Panc1 (cell line): ENCODE data around the gene TBR1.

Experiments
- SIN3A ChIP-seq: IDR thresholded peaks from 2 replicates; pipeline ENCODE4 v1.6.1; 2012; ENCODE audit warnings: low read depth, mild to moderate bottlenecking, low read length, moderate library complexity, borderline replicate concordance; ENCODE audit not compliant: insufficient read depth
- TCF7L2 ChIP-seq: IDR thresholded peaks from 2 replicates; pipeline ENCODE4 v1.6.1; 2011; ENCODE audit warnings: mild to moderate bottlenecking, low read depth, low read length, inconsistent platforms
- TF ChIP-seq, protein P1 (sequence below): fragments of 450-650 bp; IDR thresholded peaks from 2 replicates; pipeline ENCODE4 v1.5.1; 2017; ENCODE audit warnings: mild to moderate bottlenecking
- TF ChIP-seq, protein P2 (sequence below), 2 experiments: IDR thresholded peaks; 2 replicates each; pipeline ENCODE4 v1.6.1; 2011 to 2012; ENCODE audit warnings: low read depth in 2 of 2, control low read depth in 1 of 2, low read length in 1 of 2, mild to moderate bottlenecking in 1 of 2, moderate library complexity in 1 of 2; ENCODE audit not compliant: insufficient read depth in 1 of 2

DNA sequence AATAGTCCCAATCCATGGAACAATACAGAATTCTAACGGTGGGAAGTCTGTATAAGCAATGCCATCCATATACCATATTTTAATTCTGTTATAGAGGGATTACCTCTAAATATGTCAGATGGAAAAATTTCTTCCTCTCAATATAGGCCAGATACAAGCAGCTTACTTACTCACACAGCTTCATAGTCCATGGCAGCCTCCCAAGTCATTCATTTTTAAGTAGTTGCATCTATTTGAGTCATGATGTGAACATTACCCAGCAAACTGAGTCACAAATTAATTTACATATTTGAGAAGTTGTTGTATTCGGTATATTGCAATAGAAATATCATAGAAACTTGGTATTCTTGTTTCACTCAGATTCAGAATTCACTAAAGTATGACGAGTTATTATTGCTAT lies 20.3 kb downstream of the TBR1 start:
- TF ChIP-seq, protein P1, sequence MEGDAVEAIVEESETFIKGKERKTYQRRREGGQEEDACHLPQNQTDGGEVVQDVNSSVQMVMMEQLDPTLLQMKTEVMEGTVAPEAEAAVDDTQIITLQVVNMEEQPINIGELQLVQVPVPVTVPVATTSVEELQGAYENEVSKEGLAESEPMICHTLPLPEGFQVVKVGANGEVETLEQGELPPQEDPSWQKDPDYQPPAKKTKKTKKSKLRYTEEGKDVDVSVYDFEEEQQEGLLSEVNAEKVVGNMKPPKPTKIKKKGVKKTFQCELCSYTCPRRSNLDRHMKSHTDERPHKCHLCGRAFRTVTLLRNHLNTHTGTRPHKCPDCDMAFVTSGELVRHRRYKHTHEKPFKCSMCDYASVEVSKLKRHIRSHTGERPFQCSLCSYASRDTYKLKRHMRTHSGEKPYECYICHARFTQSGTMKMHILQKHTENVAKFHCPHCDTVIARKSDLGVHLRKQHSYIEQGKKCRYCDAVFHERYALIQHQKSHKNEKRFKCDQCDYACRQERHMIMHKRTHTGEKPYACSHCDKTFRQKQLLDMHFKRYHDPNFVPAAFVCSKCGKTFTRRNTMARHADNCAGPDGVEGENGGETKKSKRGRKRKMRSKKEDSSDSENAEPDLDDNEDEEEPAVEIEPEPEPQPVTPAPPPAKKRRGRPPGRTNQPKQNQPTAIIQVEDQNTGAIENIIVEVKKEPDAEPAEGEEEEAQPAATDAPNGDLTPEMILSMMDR: no peak
- TF ChIP-seq, protein P2, sequence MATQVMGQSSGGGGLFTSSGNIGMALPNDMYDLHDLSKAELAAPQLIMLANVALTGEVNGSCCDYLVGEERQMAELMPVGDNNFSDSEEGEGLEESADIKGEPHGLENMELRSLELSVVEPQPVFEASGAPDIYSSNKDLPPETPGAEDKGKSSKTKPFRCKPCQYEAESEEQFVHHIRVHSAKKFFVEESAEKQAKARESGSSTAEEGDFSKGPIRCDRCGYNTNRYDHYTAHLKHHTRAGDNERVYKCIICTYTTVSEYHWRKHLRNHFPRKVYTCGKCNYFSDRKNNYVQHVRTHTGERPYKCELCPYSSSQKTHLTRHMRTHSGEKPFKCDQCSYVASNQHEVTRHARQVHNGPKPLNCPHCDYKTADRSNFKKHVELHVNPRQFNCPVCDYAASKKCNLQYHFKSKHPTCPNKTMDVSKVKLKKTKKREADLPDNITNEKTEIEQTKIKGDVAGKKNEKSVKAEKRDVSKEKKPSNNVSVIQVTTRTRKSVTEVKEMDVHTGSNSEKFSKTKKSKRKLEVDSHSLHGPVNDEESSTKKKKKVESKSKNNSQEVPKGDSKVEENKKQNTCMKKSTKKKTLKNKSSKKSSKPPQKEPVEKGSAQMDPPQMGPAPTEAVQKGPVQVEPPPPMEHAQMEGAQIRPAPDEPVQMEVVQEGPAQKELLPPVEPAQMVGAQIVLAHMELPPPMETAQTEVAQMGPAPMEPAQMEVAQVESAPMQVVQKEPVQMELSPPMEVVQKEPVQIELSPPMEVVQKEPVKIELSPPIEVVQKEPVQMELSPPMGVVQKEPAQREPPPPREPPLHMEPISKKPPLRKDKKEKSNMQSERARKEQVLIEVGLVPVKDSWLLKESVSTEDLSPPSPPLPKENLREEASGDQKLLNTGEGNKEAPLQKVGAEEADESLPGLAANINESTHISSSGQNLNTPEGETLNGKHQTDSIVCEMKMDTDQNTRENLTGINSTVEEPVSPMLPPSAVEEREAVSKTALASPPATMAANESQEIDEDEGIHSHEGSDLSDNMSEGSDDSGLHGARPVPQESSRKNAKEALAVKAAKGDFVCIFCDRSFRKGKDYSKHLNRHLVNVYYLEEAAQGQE (IDR thresholded peaks at IDR 0.05; ENCODE audit: insufficient read depth in 1 of 2, low read depth in 2 of 2, low read length in 1 of 2): no peak
- TF ChIP-seq SIN3A (no peak), TCF7L2 (no peak)
